ENCODE results near the gene KCNA5.

Gene KCNA5

GRCh38 chr12:5043589-5044419 lies at the start of gene KCNA5:
KCNA5 (plus strand) TSS chr12:5043879; CDS start chr12:5044148, 269 bp downstream.
- DNase-seq: no peak

GRCh38 chr12:4994622-4995021 lies 49.1 kb upstream of the KCNA5 start:
- DNase-seq: no peak

- no peak for DNase-seq
These were observed 47.0 kb upstream of the KCNA5 start for GRCh38 chr12:4996714-4997113.

- no peak for DNase-seq
These were observed 45.7 kb upstream of the KCNA5 start for GRCh38 chr12:4997939-4998338.

GRCh38 chr12:5000204-5000603 lies 43.5 kb upstream of the KCNA5 start:
- no peak for DNase-seq

- no peak for DNase-seq
These were observed 42.9 kb upstream of the KCNA5 start for GRCh38 chr12:5000658-5001385.

GRCh38 chr12:5003025-5003666 lies 40.5 kb upstream of the KCNA5 start:
- DNase-seq: peak; percentile 43 to 57

- no peak for DNase-seq
These were observed 35.0 kb upstream of the KCNA5 start for GRCh38 chr12:5008661-5009060.

GRCh38 chr12:5010151-5010550 lies 33.5 kb upstream of the KCNA5 start:
- no peak for DNase-seq

- DNase-seq: no peak
These were observed 31.3 kb upstream of the KCNA5 start for GRCh38 chr12:5012337-5012736.

GRCh38 chr12:5013266-5013730 lies 30.4 kb upstream of the KCNA5 start:
- DNase-seq: no peak

- no peak for DNase-seq
These were observed 29.4 kb upstream of the KCNA5 start for GRCh38 chr12:5014269-5014668.

GRCh38 chr12:5015711-5016492 lies 27.8 kb upstream of the KCNA5 start:
- no peak for DNase-seq

GRCh38 chr12:5016526-5016925 lies 27.2 kb upstream of the KCNA5 start:
- no peak for DNase-seq

- DNase-seq: no peak
These were observed 25.9 kb upstream of the KCNA5 start for GRCh38 chr12:5017638-5018348.

- no peak for DNase-seq
These were observed 25.0 kb upstream of the KCNA5 start for GRCh38 chr12:5018677-5019076.

GRCh38 chr12:5022025-5022424 lies 21.7 kb upstream of the KCNA5 start:
- DNase-seq: no peak

- DNase-seq: peak; percentile 23 to 36
These were observed 21.1 kb upstream of the KCNA5 start for GRCh38 chr12:5022465-5023061.

- DNase-seq: no peak
These were observed 19.8 kb upstream of the KCNA5 start for GRCh38 chr12:5023842-5024241.

GRCh38 chr12:5026342-5026938 lies 17.2 kb upstream of the KCNA5 start:
- DNase-seq: no peak

Measured in activated CD4-positive, alpha-beta T cell treated with anti-CD3 and anti-CD28 coated beads, Interleukin-2, amount 50 U/mL, for 48 hours (primary cell).